GM12865 (cell line): Measurements from ENCODE around the gene SMC2.

ENCODE experiments used
- DNase-seq: peaks from one replicate; pipeline ENCODE4 v3.0.0; 2010; ENCODE audit warnings: low read depth
- H3K4me3 ChIP-seq: 2 replicates; pipeline ENCODE4 v1.5.1; 2011; ENCODE audit warnings: mild to moderate bottlenecking, low read depth, low read length, control low read depth
- CTCF ChIP-seq: IDR thresholded peaks from 2 replicates; pipeline ENCODE4 v1.5.1; 2011; ENCODE audit warnings: low read length, control low read depth, low read depth, inconsistent platforms; ENCODE audit not compliant: insufficient read depth; ENCODE audit errors: missing control alignments

SMC2 gene

GRCh38 chr9:104074876-104075275 is 19.2 kb upstream of the SMC2 start:
- no peak for TF ChIP-seq CTCF
- H3K4me3 ChIP-seq: no peak overlapping the region
- no peak for DNase-seq

GRCh38 chr9:104075801-104076753 is 18.0 kb upstream of the SMC2 start:
- TF ChIP-seq CTCF: no peak
- DNase-seq: no peak
- H3K4me3 ChIP-seq: no peak overlapping the region

GRCh38 chr9:104078596-104078995 is 15.5 kb upstream of the SMC2 start:
- H3K4me3 ChIP-seq: no peak overlapping the region
- DNase-seq: no peak
- TF ChIP-seq CTCF: no peak

GRCh38 chr9:104080983-104081382 is 13.1 kb upstream of the SMC2 start:
- no peak for TF ChIP-seq CTCF
- DNase-seq: no peak
- H3K4me3 ChIP-seq: no peak overlapping the region

GRCh38 chr9:104082168-104082567 is 11.9 kb upstream of the SMC2 start:
- DNase-seq: no peak

GRCh38 chr9:104085525-104085924 is 8.6 kb upstream of the SMC2 start:
- no peak overlapping the region for H3K4me3 ChIP-seq
- DNase-seq: no peak
- no peak for TF ChIP-seq CTCF

More at GRCh38 chr9:104082168-104082567, 11.9 kb upstream of the SMC2 start:
- no peak overlapping the region for H3K4me3 ChIP-seq
- no peak for TF ChIP-seq CTCF
